NOMO-1 (cell line): ENCODE results near the gene ADORA2B.
"Not testable (repeated sequence)": the region's sequence is repeated elsewhere in the genome, so short reads cannot be mapped to it uniquely, and the experiment has no call there.

Experiments
- DNase-seq, 2 experiments: peaks; one replicate each; lab custom pipeline; 2025; ENCODE audit not compliant: unreplicated experiment in 2 of 2; lab: John Stamatoyannopoulos, UW

The ADORA2B gene

GRCh38 chr17:15979013-15979412, 34.1 kb downstream of the ADORA2B start:
- not testable (repeated sequence) for DNase-seq

- DNase-seq: peak; percentile 36 to 66
These were observed 36.3 kb downstream of the ADORA2B start for GRCh38 chr17:15981208-15981607.

- DNase-seq: peak; percentile 13 to 34
These were observed 37.0 kb downstream of the ADORA2B start for GRCh38 chr17:15981646-15982580.

GRCh38 chr17:15996322-15996721, 51.4 kb downstream of the ADORA2B start:
- no peak for DNase-seq

- peak; percentile 37 to 86 for DNase-seq
These were observed 53.2 kb downstream of the ADORA2B start for GRCh38 chr17:15998031-15998562.

- DNase-seq: peak; percentile 94 to 96
These were observed 54.4 kb downstream of the ADORA2B start, which contains the start of the genes TTC19 and ZSWIM7 for GRCh38 chr17:15999141-15999973. TSS of gene TTC19 (plus strand) at chr17:15999824. CDS start at chr17:15999849, 25 bp downstream. TSS of gene ZSWIM7 (minus strand) at chr17:15999704. CDS start at chr17:15999594, 110 bp downstream.

- no peak for DNase-seq
These were observed 55.3 kb downstream of the ADORA2B start for GRCh38 chr17:15999974-16000827.

- DNase-seq: no peak
These were observed 56.4 kb downstream of the ADORA2B start for GRCh38 chr17:16001226-16001897.

GRCh38 chr17:16002708-16003260, 57.9 kb downstream of the ADORA2B start:
- DNase-seq: no peak

- DNase-seq: no peak
These were observed 58.9 kb downstream of the ADORA2B start for GRCh38 chr17:16003841-16004240.

GRCh38 chr17:16005636-16006035, 60.7 kb downstream of the ADORA2B start:
- DNase-seq: no peak

GRCh38 chr17:16007439-16007838, 62.5 kb downstream of the ADORA2B start:
- no peak for DNase-seq

- no peak for DNase-seq
These were observed 69.0 kb downstream of the ADORA2B start for GRCh38 chr17:16013943-16014407.

- peak in 1 of 2 experiments; percentile 18 for DNase-seq
These were observed 74.4 kb downstream of the ADORA2B start for GRCh38 chr17:16019347-16019746.

- no peak for DNase-seq
These were observed 79.0 kb downstream of the ADORA2B start for GRCh38 chr17:16023881-16024280.

GRCh38 chr17:16025202-16025601, 80.3 kb downstream of the ADORA2B start:
- DNase-seq: no peak
